ENCODE results near the gene IKBKG.
"Not testable (repeated sequence)": the region's sequence is repeated elsewhere in the genome, so short reads cannot be mapped to it uniquely, and the experiment has no call there.

IKBKG gene

DNA sequence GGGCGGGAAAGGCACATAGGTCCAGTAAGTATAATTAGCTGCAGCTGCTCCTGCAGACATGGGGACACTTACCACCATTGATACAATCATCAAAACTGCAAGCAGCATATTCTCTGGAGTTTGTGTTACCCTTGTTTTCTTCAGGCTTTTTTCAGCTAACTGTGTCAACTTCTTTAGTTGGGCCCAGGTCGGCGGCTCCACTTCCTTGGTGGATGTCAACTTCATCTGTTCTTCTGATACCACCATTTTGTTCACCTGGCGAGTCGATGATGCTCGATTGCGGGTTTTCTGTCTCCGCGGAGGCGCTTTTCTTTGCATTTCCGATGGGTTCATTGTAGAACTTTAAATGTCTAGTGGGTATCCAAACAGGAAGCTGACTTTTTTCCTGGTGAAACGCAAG lies 63.7 kb downstream of the IKBKG start:
- not testable (repeated sequence) for DNase-seq

DNA sequence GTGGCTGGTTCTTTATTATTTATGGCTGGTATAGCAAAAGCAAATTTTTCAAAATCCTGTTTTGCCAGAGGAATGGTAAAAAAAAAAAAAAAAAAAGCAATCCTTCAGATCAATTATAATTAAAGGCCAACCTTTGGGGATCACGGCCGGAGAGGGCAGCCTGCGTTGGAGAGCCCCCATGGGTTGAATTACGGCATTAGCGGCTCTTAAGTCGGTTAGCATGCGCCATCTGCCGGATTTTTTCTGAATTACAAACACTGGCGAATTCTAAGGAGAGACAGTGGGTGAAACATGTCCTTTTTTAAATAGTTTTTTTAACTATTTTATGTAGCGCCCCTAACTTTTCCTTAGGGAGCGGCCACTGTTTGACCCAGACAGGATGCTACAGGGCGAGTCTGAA lies 66.2 kb downstream of the IKBKG start:
- DNase-seq: not testable (repeated sequence)

Measured in right forelimb (tissue), 1 donor.